Right lobe of liver (tissue), 4 donors: ENCODE data around the gene IL9.

Experiments used
- POLR2A ChIP-seq: fragments of 450-650 bp; IDR thresholded peaks from one replicate; pipeline ENCODE4 v1.6.1; 2017; ENCODE audit warnings: antibody characterized with exemption, mild to moderate bottlenecking
- TF ChIP-seq, protein P1 (sequence below), 4 donors: fragments of 200-600 bp in 3 of 4; fragments of 450-650 bp in 1 of 4; IDR thresholded peaks; one replicate each; pipeline versions ENCODE4 v1.5.1 to v1.8.0; 2016 to 2022; ENCODE audit warnings: antibody characterized with exemption in 4 of 4, mild to moderate bottlenecking in 2 of 4
- donor health status: DM: no; HTN: no; CAD: no.
- donor health status: DM: no; HTN: no; CAD: no.
- donor health status: DM: no; HTN: yes; CAD: no.

DNA sequence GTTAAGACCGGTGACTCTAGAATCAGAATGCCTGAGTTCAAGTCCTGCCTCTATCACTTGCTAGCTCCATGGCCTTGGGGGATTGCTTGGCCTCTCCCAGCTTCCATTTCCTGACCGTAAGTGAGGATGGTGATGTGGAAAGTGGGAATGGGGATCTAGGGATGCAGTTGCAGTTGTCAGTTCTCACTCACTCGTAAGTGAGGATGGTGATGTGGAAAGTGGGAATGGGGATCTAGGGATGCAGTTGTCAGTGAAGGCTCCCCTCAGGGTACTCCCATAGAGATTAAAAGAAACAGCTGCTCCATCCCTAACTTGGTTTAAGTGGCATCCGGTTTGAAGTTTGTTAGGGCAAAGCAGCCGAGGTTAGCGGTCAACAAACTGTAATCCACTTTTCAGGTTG is 3.0 kb upstream of the IL9 start:
- TF ChIP-seq, protein P1, sequence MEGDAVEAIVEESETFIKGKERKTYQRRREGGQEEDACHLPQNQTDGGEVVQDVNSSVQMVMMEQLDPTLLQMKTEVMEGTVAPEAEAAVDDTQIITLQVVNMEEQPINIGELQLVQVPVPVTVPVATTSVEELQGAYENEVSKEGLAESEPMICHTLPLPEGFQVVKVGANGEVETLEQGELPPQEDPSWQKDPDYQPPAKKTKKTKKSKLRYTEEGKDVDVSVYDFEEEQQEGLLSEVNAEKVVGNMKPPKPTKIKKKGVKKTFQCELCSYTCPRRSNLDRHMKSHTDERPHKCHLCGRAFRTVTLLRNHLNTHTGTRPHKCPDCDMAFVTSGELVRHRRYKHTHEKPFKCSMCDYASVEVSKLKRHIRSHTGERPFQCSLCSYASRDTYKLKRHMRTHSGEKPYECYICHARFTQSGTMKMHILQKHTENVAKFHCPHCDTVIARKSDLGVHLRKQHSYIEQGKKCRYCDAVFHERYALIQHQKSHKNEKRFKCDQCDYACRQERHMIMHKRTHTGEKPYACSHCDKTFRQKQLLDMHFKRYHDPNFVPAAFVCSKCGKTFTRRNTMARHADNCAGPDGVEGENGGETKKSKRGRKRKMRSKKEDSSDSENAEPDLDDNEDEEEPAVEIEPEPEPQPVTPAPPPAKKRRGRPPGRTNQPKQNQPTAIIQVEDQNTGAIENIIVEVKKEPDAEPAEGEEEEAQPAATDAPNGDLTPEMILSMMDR (IDR thresholded peaks at IDR 0.05), result no peak
- no peak for TF ChIP-seq POLR2A
